NCI-H2196 (cell line): ENCODE measurements around the gene PTGFR.

Experiments used
- DNase-seq: peaks from one replicate; lab custom pipeline; 2025; ENCODE audit not compliant: unreplicated experiment; lab: John Stamatoyannopoulos, UW

PTGFR gene

DNA sequence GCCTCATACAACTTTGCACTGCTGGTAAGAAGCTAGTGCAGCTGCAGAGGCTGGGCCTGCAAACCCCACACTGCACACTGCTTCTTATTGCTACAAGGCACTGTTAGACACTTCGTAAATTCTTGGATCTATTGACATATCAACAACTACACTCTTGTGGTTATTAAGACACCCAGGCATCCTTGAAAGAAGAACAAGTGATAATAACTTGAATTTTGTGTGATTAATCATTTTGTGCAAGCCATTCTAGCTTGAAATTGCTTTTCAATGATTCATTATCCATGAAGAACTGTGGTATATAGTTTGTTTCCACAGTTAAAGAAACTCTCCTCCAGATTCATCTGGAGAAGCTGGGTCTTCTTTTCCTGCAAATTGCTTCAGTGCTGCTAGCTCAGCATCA lies 95.8 kb downstream of the PTGFR start:
- DNase-seq: no peak

DNA sequence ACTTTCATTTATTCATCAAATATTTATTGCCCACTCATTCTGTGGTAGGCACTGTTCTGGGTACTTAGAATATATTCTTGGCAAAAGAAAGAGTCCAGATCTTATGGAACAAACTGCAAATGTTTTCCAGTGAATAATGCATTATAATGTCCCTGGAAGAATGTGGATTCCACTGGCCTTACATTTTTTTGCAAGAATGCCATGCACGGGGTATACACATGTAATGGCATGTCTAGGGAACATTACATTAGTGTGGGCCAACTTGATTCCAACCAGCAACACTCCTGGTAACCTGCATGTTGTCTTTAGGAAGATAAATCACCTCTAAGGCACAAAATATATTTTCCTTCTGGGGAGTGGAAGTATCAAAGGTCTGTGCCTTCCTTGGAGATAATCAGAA lies 96.4 kb downstream of the PTGFR start:
- DNase-seq: no peak
